Transverse colon (tissue), 4 donors: ENCODE measurements around the gene TAPBPL. TPM values are rescaled to one million over a fixed set of nuclear protein-coding genes. Genes with fewer than 3 reads are reported as not detected.

ENCODE experiments used
- DNase-seq: peaks from one replicate; pipeline ENCODE4 v3.0.0-alpha.2; 2019
- H3K27ac ChIP-seq, 4 donors: fragments of 200-600 bp; sonication (generic); 2 replicates each; pipeline ENCODE4 v1.5.1; 2016 to 2018; ENCODE audit warnings: inconsistent platforms in 4 of 4
- H3K27me3 ChIP-seq: fragments of 200-600 bp; sonication (generic); 2 replicates; pipeline ENCODE4 v1.5.1; 2017; ENCODE audit warnings: inconsistent platforms
- H3K36me3 ChIP-seq, 4 donors: fragments of 200-600 bp; sonication (generic); 2 replicates each; pipeline ENCODE4 v1.5.1; 2017 to 2019; ENCODE audit warnings: inconsistent platforms in 4 of 4
- H3K4me1 ChIP-seq, 4 donors: fragments of 200-600 bp; sonication (generic); 2 replicates each; pipeline ENCODE4 v1.5.1; 2017 to 2020; ENCODE audit warnings: inconsistent platforms in 4 of 4
- H3K4me3 ChIP-seq, 4 donors: fragments of 200-600 bp; sonication (generic); 1 replicate in 1 of 4; 2 replicates in 3 of 4; pipeline versions ENCODE4 v1.5.1 to v1.6.1; 2017 to 2019; ENCODE audit warnings: inconsistent platforms in 4 of 4
- H3K9me3 ChIP-seq, 2 donors: fragments of 200-600 bp; sonication (generic); 2 replicates each; pipeline ENCODE4 v1.5.1; 2017 to 2019; ENCODE audit warnings: inconsistent platforms in 2 of 2
- EP300 ChIP-seq: sonication (generic); formaldehyde crosslinking; IDR thresholded peaks from one replicate; pipeline ENCODE4 v1.6.1; 2017; ENCODE audit warnings: antibody characterized with exemption, low read depth
- POLR2A ChIP-seq: fragments of 450-650 bp; IDR thresholded peaks from one replicate; pipeline ENCODE4 v1.6.1; 2016; ENCODE audit warnings: antibody characterized with exemption, mild to moderate bottlenecking, moderate library complexity
- POLR2AphosphoS5 ChIP-seq, 3 donors: sonication (generic); formaldehyde crosslinking; IDR thresholded peaks; one replicate each; pipeline ENCODE4 v1.6.1; 2016; ENCODE audit warnings: antibody characterized with exemption in 3 of 3
- WGBS, 2 donors: methylation state at CpG; one replicate each; pipeline ENCODE4 v1.1.5; 2018; ENCODE audit warnings: low coverage in 1 of 2; 5-methylcytosine and 5-hydroxymethylcytosine counted together
- in situ Hi-C, 4 donors: fragments of 200-750 bp; cut with MboI; loops; one replicate each; pipeline versions ENCODE4 v1.15.0 to v1.15.1; 2017; ENCODE audit warnings: low sequenced_read_pairs in 3 of 4, low pct_ligation_motif_present in 1 of 4, low pct_unique_long_range_greater_than_20kb in 1 of 4
- intact Hi-C: fragments of 100-400 bp; cut with DNase I; formaldehyde crosslinking; loops from one replicate; pipeline ENCODE4 v1.15.1; 2023; ENCODE audit warnings: low total_unique reads
- total RNA-seq, 4 donors: library from RNA; depleted of rRNA; stranded (reverse); fragments of >200 nt; gene quantifications; one replicate each; pipeline ENCODE4 v1.1.0, GENCODE V29; 2016
- TF ChIP-seq, protein P1 (sequence below), 5 experiments: fragments of 200-600 bp in 3 of 5; fragments of 450-650 bp in 2 of 5; sonication (generic) in 3 of 5; IDR thresholded peaks; 1 replicate in 2 of 5; 2 replicates in 3 of 5; pipeline ENCODE4 v1.5.1; 2016 to 2017; ENCODE audit warnings: antibody characterized with exemption in 5 of 5, inconsistent platforms in 3 of 5, mild to moderate bottlenecking in 2 of 5, moderate library complexity in 1 of 5

The TAPBPL gene
- total RNA-seq, 4 donors from 2014 or later, result 47.6 to 99.1 (median 79.3) TPM

- H3K4me1 ChIP-seq, result peaks cover 8 to 54% (median 33%) of the 10 kb centered on the region in 4 donors
- DNase-seq, result no peak
- H3K27ac ChIP-seq, result peak overlapping the region in 2 of 4 donors; percentile 13 to 90
- no peak overlapping the region for H3K4me3 ChIP-seq
- H3K9me3 ChIP-seq, result no peaks in the 10 kb centered on the region
- TF ChIP-seq, protein P1, sequence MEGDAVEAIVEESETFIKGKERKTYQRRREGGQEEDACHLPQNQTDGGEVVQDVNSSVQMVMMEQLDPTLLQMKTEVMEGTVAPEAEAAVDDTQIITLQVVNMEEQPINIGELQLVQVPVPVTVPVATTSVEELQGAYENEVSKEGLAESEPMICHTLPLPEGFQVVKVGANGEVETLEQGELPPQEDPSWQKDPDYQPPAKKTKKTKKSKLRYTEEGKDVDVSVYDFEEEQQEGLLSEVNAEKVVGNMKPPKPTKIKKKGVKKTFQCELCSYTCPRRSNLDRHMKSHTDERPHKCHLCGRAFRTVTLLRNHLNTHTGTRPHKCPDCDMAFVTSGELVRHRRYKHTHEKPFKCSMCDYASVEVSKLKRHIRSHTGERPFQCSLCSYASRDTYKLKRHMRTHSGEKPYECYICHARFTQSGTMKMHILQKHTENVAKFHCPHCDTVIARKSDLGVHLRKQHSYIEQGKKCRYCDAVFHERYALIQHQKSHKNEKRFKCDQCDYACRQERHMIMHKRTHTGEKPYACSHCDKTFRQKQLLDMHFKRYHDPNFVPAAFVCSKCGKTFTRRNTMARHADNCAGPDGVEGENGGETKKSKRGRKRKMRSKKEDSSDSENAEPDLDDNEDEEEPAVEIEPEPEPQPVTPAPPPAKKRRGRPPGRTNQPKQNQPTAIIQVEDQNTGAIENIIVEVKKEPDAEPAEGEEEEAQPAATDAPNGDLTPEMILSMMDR (IDR thresholded peaks at IDR 0.05), result no peak
- intact Hi-C loops (loop anchor here (5.0 kb wide), 1 partner anchor 146 kb away; no protein-coding TSS in a partner anchor), in situ Hi-C loops (loop anchor here in 2 of 4 donors (5.0 to 25.0 kb wide), 2 partner anchors 46 to 131 kb away; partner anchors contain the start of gene TNFRSF1A (in 2 of the 2))
- peaks cover 0 to 17% (median 8%) of the 10 kb centered on the region in 4 donors for H3K36me3 ChIP-seq
- H3K27me3 ChIP-seq, result no peaks in the 10 kb centered on the region
Observed at GRCh38 chr12:6468283-6468575, 16.4 kb downstream of the TAPBPL start.

DNA sequence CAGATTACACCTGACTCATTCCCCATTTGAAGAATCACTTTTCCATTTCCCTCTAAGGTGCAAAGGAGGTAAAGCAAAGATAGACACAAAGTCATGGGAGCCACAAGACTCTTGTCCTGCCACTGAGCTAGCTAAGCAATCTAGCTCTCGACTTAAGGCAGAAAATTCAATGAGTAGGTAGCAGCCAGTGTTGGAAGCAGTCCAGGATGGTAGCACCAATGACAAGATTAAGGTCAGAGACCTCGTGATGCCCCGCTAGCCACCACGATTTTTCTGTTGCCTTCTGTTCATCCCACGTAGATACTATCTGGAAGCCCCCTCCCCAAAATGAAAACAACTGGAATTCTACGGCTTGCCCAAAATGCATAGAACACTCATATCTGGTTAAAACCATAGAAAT lies 17.2 kb downstream of the TAPBPL start:
- TF ChIP-seq POLR2A, result no peak
- TF ChIP-seq, protein P1 (IDR thresholded peaks at IDR 0.05), result no peak
- no peak for TF ChIP-seq POLR2AphosphoS5 (IDR thresholded peaks at IDR 0.05)
- no peak for TF ChIP-seq EP300
- WGBS, 2 donors, result 60% methylated on average over 6 of the region's 6 CpGs; no CpG with 5 or more reads in 1 of the 2 donors
- peak overlapping the region in 1 of 4 donors; percentile 59 for H3K4me3 ChIP-seq
- H3K9me3 ChIP-seq, result no peaks in the 10 kb centered on the region
- H3K36me3 ChIP-seq, result peaks cover 0 to 15% (median 5%) of the 10 kb centered on the region in 4 donors
- peaks cover 8 to 48% (median 33%) of the 10 kb centered on the region in 4 donors for H3K4me1 ChIP-seq
- H3K27ac ChIP-seq, result peak overlapping the region; percentile 88 to 96 (median 90)
- in situ Hi-C loops, result loop anchor here in 2 of 4 donors (5.0 to 25.0 kb wide), 2 partner anchors 47 to 132 kb away; partner anchors contain the start of gene TNFRSF1A (in 2 of the 2)
- intact Hi-C loops, result loop anchor here (5.0 kb wide), 1 partner anchor 147 kb away; no protein-coding TSS in a partner anchor
- no peak for DNase-seq
- no peaks in the 10 kb centered on the region for H3K27me3 ChIP-seq

- Histone ChIP-seq H3K4me1 (peaks cover 8 to 44% (median 33%) of the 10 kb centered on the region in 4 donors), H3K36me3 (peaks cover 0 to 10% (median 1%) of the 10 kb centered on the region in 4 donors), H3K27me3 (no peaks in the 10 kb centered on the region), H3K4me3 (peak overlapping the region; percentile 49 to 78 (median 64)), H3K27ac (peak overlapping the region; percentile 88 to 96 (median 90)), H3K9me3 (no peaks in the 10 kb centered on the region)
- no peak for DNase-seq
- TF ChIP-seq POLR2AphosphoS5 (IDR thresholded peaks at IDR 0.05) (no peak), EP300 (no peak), POLR2A (no peak)
- TF ChIP-seq, protein P1 (IDR thresholded peaks at IDR 0.05), result no peak
- in situ Hi-C loops, result loop anchor here in 2 of 4 donors (5.0 to 25.0 kb wide), 2 partner anchors 47 to 132 kb away; partner anchors contain the start of gene TNFRSF1A (in 2 of the 2)
- intact Hi-C loops, result loop anchor here (5.0 kb wide), 1 partner anchor 147 kb away; no protein-coding TSS in a partner anchor
- WGBS, 2 donors, result 25 to 51% methylated on average over 4 to 15 of the region's 16 CpGs
Observed at GRCh38 chr12:6469609-6470374, 17.9 kb downstream of the TAPBPL start.

- peak within 1 kb of the TSS; percentile 49 to 78 (median 64) for H3K4me3 ChIP-seq
- TF ChIP-seq EP300 (no peak), POLR2AphosphoS5 (IDR thresholded peaks at IDR 0.05) (peak; percentile 99), POLR2A (peak; percentile 99)
- TF ChIP-seq, protein P1 (IDR thresholded peaks at IDR 0.05), result peak in 1 of 5 experiments; percentile 36
- WGBS, 2 donors, result 0% methylated on average over 25 of the region's 69 CpGs; no CpG with 5 or more reads in 1 of the 2 donors
- peak; percentile 98 for DNase-seq
- in situ Hi-C loops (loop anchor here in 2 of 4 donors (25.0 kb wide), 1 partner anchor 133 kb away; the partner anchor contains the start of gene TNFRSF1A (in 2 of the 2)), intact Hi-C loops (no loop called here)
- peaks cover 8 to 40% (median 33%) of the 10 kb centered on the region in 4 donors for H3K4me1 ChIP-seq
- H3K36me3 ChIP-seq, result peaks cover 0 to 6% (median 0%) of the 10 kb centered on the region in 4 donors
- no peaks in the 10 kb centered on the region for H3K27me3 ChIP-seq
- no peaks in the 10 kb centered on the region for H3K9me3 ChIP-seq
- peak within 1 kb of the TSS; percentile 88 to 96 (median 90) for H3K27ac ChIP-seq
Observed at GRCh38 chr12:6470375-6471163, 18.7 kb downstream of the TAPBPL start, which contains the start of gene VAMP1. Gene VAMP1 (minus strand): TSS chr12:6470677. CDS start chr12:6470531, 146 bp downstream.
